HS-5 (cell line): Measurements from ENCODE around the gene NMNAT3.

Source experiments
- DNase-seq: peaks from one replicate; pipeline ENCODE4 v3.0.0-alpha.2; 2012; ENCODE audit warnings: low read depth

NMNAT3 gene

DNA sequence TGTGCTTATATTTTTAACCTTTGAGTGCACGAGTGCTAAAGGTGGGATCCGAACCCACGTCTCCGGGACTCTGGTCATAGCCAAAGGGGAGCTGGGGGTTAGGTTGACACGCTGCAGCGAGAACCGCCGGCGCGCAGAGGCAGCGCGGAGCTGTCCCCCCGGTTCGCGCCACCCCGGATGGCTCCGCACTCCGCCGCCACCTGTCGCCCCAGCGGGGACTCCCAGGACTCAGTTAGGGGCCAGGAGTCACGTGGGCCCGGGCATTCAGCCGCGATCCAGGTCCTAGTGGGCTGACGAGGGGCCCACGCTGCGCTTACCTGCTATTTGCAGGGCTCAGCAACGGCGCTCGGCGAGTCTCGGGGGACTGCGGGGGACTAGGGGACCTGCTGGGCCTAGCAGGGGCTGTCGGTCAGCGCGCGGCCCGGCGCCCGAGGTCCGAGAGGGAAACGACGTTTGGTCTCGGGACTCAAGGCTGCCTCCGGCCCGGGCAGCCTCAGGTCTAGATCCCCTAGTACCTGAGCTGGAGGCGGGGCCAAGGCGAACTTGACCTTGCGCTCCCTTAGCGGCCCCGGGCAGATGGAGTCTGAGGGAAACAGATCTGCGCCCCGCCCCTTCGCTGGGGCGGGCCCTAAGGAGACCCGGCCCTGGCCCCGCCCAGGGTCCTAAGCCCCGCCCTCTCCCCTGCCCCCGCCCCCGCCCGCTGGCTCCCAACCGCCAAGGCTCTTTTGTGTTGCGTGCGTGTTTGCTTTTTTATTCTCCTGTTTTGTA is at the start of gene NMNAT3:
TSS of gene NMNAT3 (minus strand) at position 585 of the 768 bp plus-strand sequence. CDS start 50,248 bp downstream, outside the sequence.
- no peak for DNase-seq

DNA sequence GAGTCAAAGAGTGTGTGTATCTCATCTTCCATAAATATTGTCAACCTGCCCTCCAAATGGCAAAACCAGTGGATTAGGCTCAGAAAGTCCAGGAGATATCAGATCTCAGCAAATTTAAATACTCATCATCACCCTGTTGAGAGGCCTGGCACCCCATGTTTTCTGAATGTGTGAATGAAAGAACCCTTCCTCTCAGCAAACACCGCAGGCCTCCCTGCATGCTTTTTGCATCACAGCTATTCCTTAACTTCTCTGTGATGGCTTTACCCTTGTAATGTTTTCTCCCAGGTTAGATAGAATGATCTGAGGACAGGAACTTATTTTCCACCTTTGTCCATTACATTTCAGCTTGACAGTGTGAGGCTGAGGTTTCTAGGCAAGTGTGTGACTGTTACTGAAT is 43.6 kb upstream of the NMNAT3 start:
- no peak for DNase-seq

DNA sequence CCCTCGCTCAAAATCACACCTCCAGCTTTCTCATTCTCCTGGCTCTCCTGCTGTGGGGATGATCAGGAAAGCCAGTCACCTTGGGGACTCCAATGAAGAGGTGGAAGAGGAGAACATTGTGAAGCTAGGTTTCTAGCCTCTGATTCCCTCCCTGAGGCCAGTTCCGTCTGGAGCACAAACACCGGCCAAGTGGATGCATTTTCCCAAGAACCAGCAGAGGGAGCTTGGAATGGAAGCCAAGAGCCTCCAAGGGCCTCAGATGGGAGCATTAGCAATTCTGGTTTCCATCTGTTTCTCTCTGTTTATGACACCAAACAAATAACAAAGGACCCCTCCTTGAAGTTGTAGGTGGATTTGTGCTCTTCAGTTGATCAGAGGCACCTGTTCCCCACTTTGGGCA is 40.6 kb upstream of the NMNAT3 start:
- no peak for DNase-seq

DNA sequence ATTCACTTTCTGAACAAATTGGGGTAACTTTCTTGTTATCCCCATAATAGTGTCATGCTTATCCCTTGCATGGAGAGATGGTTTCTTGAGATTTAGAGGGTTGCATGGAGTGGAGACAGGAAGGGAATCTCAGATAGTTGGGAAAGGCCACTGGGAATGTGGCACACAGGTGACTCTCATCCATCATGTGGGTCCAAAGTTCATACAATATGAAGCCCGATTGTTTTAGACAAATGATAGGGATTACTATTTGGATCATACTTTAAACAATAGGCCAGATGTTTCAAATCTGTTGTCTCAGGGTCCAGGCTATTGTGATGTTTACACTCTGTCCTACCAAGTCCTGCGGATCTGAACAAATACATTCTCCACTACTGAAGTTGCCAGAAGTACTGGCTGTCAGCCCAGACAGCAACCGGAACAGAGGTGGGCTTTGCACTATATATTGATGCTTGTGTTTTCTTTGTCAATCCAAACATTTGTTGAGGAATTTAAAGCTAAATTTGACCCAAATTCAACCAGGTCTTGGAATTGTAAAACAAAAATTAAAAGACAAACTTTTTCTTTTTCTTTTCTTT is 39.2 kb upstream of the NMNAT3 start:
- no peak for DNase-seq

GRCh38 chr3:139715743-139716360 is 38.1 kb upstream of the NMNAT3 start:
- DNase-seq, result no peak

GRCh38 chr3:139715166-139715565 is 37.4 kb upstream of the NMNAT3 start:
- no peak for DNase-seq

GRCh38 chr3:139710212-139710611 is 32.4 kb upstream of the NMNAT3 start:
- DNase-seq, result no peak

GRCh38 chr3:139705631-139706030 is 27.9 kb upstream of the NMNAT3 start:
- no peak for DNase-seq

GRCh38 chr3:139696314-139696604 is 18.5 kb upstream of the NMNAT3 start:
- DNase-seq, result no peak

DNA sequence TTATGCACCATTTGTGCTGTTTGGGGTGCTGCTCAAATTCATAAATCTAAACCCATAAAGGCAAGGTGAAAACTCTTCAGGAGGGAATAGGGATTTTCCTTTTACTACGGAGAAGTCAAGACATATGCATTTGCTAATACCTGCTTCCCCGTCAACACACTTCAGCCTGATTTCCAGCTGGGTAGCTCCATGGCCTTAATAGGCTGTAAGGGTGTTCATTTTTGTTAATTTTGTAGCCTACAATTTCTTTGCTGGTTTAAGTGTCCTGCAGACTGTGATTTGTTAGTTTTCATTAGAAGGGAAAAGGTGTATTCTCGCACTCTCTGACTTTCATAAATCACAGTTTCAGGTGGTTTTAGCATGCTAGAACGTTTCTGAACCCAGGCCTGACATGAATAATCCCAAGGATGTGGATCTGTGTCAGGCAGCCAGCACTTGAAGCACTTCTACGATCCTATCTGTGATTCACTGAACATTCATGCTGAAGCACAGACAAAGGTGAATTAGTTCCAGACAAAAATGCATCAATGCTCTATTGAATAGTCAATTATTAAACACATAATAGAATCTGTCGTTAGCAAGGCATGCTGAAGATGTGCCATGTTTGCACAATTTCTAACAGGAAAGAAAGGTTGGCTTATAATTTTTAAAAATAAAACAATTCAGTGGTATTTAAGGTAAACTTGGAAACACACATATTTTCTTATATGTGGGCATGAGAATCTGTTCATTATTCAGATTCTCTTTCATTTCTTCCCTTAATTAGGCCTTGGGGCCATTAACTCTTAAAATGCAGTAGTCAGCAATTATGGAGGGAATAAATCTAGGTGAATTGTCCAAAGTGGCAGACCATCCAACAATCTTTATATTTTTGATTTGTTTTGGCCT is 17.9 kb upstream of the NMNAT3 start:
- no peak for DNase-seq

GRCh38 chr3:139695007-139695406 is 17.2 kb upstream of the NMNAT3 start:
- no peak for DNase-seq

GRCh38 chr3:139694542-139694941 is 16.8 kb upstream of the NMNAT3 start:
- DNase-seq, result no peak

DNA sequence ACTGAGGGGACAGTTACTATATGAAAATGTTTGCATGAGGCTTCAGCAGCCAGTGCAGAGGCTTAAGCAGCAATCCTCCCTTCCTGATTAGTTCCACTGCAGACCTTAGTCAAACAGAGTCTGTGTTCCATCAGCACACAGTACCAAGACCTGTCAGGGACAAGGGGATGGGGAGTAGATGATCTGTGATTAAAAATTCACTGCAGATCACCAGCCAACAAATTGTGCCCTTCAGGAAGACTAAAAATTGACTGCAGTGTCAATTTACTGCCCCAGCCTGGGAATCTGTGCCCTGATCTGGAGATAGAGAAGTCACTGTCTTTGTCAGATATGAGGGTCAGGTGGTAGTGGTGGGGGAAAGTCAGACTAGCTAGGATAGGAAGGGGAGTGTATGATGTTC is 13.8 kb upstream of the NMNAT3 start:
- no peak for DNase-seq

DNA sequence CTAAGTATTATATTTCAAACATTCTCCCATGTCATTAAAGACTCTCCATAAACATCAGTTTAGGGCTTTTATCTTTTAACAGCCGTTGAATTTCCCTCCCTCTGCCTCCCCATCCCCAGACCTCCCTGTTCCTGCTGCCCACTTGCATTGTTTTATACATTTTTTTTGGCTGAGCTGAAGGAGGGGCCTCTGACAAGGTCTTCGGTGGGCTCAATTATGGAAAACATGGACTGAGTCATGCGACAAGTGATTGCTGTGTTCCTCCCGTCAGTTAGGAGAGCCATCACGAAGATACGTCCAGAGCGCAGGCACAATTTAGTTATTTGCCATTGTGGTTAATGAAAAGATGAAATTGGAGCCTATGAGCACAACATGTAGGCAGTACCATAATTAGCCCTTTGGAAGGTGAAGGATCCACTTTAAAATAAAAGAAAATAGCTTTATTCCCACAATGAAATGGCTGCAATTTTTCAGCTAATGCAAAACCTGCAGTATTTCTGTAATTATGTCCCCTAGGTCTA is 12.0 kb upstream of the NMNAT3 start:
- DNase-seq, result no peak

GRCh38 chr3:139689122-139689521 is 11.3 kb upstream of the NMNAT3 start:
- DNase-seq, result no peak

DNA sequence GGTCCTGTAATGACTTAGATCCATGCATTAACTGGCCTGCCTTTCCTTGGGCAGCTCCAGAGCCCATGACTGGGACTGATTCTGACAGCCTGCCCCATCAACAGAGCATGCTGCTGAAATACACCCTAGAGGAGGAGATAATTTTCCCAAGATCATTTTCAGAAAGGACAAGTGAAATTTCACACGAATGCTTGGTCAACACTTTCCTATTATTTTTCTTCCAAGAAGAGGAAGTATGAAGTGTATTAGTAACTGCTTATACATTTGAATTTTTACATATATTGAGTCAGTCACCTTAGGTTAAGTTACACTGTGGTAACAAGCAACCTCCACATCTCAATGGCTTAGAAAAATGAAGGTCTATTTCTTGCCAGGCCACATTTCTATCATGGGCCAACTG is 9.7 kb upstream of the NMNAT3 start:
- no peak for DNase-seq

DNA sequence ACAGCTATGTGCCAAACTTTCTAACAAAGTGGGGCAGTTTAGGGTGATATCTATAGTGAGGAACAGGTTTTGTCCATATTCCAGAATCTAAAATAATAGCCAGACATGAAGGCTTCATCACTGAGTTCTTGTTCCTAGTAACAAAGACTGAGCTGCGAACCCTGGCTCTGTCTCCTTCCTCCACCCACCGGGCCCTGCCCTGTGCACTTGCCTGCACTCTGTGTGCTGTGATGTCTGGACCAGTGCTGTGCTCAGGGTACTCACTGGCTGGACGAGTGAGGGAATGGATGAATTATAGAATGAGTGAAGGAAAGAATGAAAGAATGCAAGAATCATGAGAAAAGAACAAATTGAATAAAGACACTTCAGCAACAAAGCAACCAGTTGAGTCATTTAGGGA is 8.9 kb upstream of the NMNAT3 start:
- no peak for DNase-seq

DNA sequence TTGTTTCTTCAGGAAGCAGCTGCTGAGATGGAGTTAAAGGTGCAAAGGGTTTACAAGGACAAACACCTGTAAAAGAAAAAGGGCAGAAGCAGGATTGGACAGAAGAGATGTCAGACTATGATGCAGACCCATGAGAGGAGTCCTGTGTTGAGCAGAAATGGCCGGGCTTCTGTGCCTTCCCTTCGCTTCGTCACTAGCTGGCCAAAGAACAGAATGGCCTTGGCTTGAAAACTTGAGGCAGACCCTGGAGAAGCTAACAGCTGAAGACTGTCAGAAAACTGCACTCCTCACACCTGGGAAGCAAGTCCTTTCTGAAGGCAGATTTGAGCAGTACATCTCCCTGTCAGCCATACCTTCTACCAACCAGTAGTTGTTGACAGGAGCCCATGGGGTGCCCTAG is 8.4 kb upstream of the NMNAT3 start:
- no peak for DNase-seq

DNA sequence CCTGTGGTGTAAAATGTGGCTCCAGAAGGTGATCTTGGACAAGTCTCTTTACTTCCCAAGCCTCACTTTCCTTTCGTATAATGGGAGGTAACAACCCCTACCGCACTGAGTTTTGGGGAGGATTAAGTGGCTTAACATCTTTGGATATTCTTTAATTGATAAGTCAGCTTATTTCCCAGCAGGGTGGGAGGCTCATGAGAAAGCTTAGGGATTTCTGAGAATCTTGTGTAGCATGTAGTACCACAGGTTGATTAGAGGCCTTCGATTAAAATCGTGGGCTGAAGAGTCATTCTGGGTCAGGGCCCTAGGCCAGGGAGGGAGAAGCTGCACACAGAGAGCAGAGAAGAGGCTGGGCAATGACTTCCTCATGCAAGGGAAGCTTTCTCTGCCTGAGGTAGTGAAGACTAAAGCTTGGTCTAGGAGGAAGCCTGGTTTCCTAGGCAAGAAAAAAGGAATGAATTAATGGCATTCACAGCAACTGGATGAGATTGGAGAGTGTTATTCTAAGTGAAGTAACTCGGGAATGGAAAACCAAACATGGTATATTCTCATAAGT is 1.5 kb upstream of the NMNAT3 start:
- no peak for DNase-seq

GRCh38 chr3:139676632-139677387 is 962 bp downstream of the NMNAT3 start:
- no peak for DNase-seq

DNA sequence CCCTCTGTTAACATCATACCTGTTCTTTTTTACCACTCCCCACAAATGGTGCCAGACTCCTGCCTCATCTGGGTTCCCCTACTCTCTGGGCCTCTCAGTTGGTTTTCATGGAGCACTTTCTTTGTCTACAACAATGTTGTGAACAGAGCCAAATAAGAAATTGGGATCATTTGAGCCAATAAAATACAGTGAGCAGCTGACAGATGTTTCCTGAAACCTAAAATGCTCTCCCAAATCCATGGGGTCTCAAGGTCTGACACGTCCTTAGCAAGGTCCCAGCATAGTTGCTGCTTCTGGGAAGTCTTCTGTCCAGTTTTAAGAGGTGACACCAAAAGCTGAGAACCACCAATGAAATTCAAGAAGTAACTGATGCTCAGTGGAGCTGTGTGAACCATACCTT is 1.7 kb downstream of the NMNAT3 start:
- no peak for DNase-seq
